ENCODE measurements around the gene SYT13. TPM values are rescaled to one million over a fixed set of nuclear protein-coding genes. Genes with fewer than 3 reads are reported as not detected.

SYT13 gene
- total RNA-seq, 1 experiment from 2014 or later = 1.4 TPM

GRCh38 chr11:45319077-45319476 is 32.9 kb upstream of the SYT13 start:
- H3K4me2 ChIP-seq (ENCODE audit: low read length) = no peak overlapping the region
- no peaks in the 10 kb centered on the region for H3K9me3 ChIP-seq (ENCODE audit: control insufficient read depth in 1 of 2, insufficient read depth in 1 of 2, low read depth in 1 of 2, low read length in 2 of 2)
- no peaks in the 10 kb centered on the region for H4K20me1 ChIP-seq (ENCODE audit: insufficient read depth)
- H3K27ac ChIP-seq (ENCODE audit: low read depth, low read length) = no peak overlapping the region
- intact Hi-C loops (cut with micrococcal nuclease) = no loop called here
- H3K79me2 ChIP-seq (ENCODE audit: insufficient read depth, low read length) = no peaks in the 10 kb centered on the region
- no TSS peak for BruUV-seq (replicated peaks)
- ChIA-PET POLR2A (no interaction called here), RAD21 (ENCODE audit: low non-redundant PET in 1 of 2, low total read pairs in 2 of 2, uncharacterized antibody in 2 of 2, unreplicated experiment in 2 of 2) (no interaction called here), CTCF (interaction anchor here (0.8 to 1.6 kb wide), 2 partner anchors 209 to 453 kb away, joined by 3 to 4 read pairs; no protein-coding TSS in a partner anchor)
- ATAC-seq (no peak), DNase-seq (ENCODE audit: low read depth, low spot score) (no peak)
- no peaks in the 10 kb centered on the region for H3K36me3 ChIP-seq (ENCODE audit: control insufficient read depth in 1 of 2, insufficient read depth in 2 of 2, low read length in 2 of 2)
- no peak overlapping the region for H2AFZ ChIP-seq (ENCODE audit: low read depth, low read length, poor library complexity, severe bottlenecking)
- H3K4me3 ChIP-seq (replicated peaks in 1 of 2; ENCODE audit: low read depth in 1 of 2, low read length in 2 of 2) = no peak overlapping the region
- peaks cover 0 to 4% of the 10 kb centered on the region in 2 experiments; a peak in 1 of 4 replicates for H3K4me1 ChIP-seq (ENCODE audit: control insufficient read depth in 1 of 2, insufficient read depth in 2 of 2, low read length in 2 of 2)
- H3K9ac ChIP-seq (ENCODE audit: low read length) = no peak overlapping the region
- no peaks in the 10 kb centered on the region for H3K9me2 ChIP-seq (ENCODE audit: insufficient read depth)
- H3K27me3 ChIP-seq (ENCODE audit: insufficient read depth, low read length) = peaks cover 13% of the 10 kb centered on the region; the same call in 1 of the 2 replicates
- TF ChIP-seq JUND (IDR thresholded peaks at IDR 0.05) (no peak), FOSL1 (IDR thresholded peaks at IDR 0.05; ENCODE audit: low read depth) (0 out of 2 replicates have a peak, but pooled peaks have one; percentile 14)

GRCh38 chr11:45318516-45318915 is 32.4 kb upstream of the SYT13 start:
- Histone ChIP-seq H3K27ac (ENCODE audit: low read depth, low read length) (no peak overlapping the region), H3K4me1 (ENCODE audit: control insufficient read depth in 1 of 2, insufficient read depth in 2 of 2, low read length in 2 of 2) (peaks cover 0 to 4% of the 10 kb centered on the region in 2 experiments; a peak in 1 of 4 replicates), H3K4me2 (ENCODE audit: low read length) (no peak overlapping the region), H4K20me1 (ENCODE audit: insufficient read depth) (no peaks in the 10 kb centered on the region), H3K36me3 (ENCODE audit: control insufficient read depth in 1 of 2, insufficient read depth in 2 of 2, low read length in 2 of 2) (no peaks in the 10 kb centered on the region), H2AFZ (ENCODE audit: low read depth, low read length, poor library complexity, severe bottlenecking) (no peak overlapping the region), H3K4me3 (replicated peaks in 1 of 2; ENCODE audit: low read depth in 1 of 2, low read length in 2 of 2) (no peak overlapping the region), H3K27me3 (ENCODE audit: insufficient read depth, low read length) (peaks cover 18% of the 10 kb centered on the region), H3K9me2 (ENCODE audit: insufficient read depth) (no peaks in the 10 kb centered on the region), H3K9me3 (ENCODE audit: control insufficient read depth in 1 of 2, insufficient read depth in 1 of 2, low read depth in 1 of 2, low read length in 2 of 2) (no peaks in the 10 kb centered on the region), H3K79me2 (ENCODE audit: insufficient read depth, low read length) (no peaks in the 10 kb centered on the region), H3K9ac (ENCODE audit: low read length) (no peak overlapping the region)
- intact Hi-C loops (cut with micrococcal nuclease) = no loop called here
- BruUV-seq (replicated peaks) = no TSS peak
- RAD21 ChIA-PET (ENCODE audit: low non-redundant PET in 1 of 2, low total read pairs in 2 of 2, uncharacterized antibody in 2 of 2, unreplicated experiment in 2 of 2) = no interaction called here
- ATAC-seq (no peak), DNase-seq (ENCODE audit: low read depth, low spot score) (no peak)
- CTCF ChIA-PET = interaction anchor here (1.0 to 1.6 kb wide), 2 partner anchors 66 to 208 kb away, joined by 3 to 4 read pairs; no protein-coding TSS in a partner anchor
- TF ChIP-seq EZH2phosphoT487 (IDR thresholded peaks at IDR 0.05; ENCODE audit: borderline replicate concordance) (no peak), EGR1 (IDR thresholded peaks at IDR 0.05; ENCODE audit: low read depth) (no peak), REST (IDR thresholded peaks at IDR 0.05; ENCODE audit: low read depth) (no peak), ATF3 (IDR thresholded peaks at IDR 0.05) (no peak), POLR2A (IDR thresholded peaks at IDR 0.05; ENCODE audit: borderline replicate concordance, extremely low read depth, insufficient read depth, insufficient read length) (no peak), SP1 (IDR thresholded peaks at IDR 0.05; ENCODE audit: low read depth) (no peak), SRF (IDR thresholded peaks at IDR 0.05; ENCODE audit: low read depth) (no peak), CBX3 (IDR thresholded peaks at IDR 0.05; ENCODE audit: low read depth) (no peak), ELF1 (IDR thresholded peaks at IDR 0.05; ENCODE audit: borderline replicate concordance, low read depth) (no peak), CEBPB (IDR thresholded peaks at IDR 0.05; ENCODE audit: low read depth) (no peak), ZNF274 (IDR thresholded peaks at IDR 0.05; ENCODE audit: low read depth, low read length) (no peak)
- POLR2A ChIA-PET = no interaction called here
